Activated CD4-positive, alpha-beta memory T cell treated with anti-CD3 and anti-CD28 coated beads, Interleukin-2, amount 10 ng/mL, durations not matched to agents 7 days and 5 days (primary cell): ENCODE measurements around the gene VPS18. TPM values are rescaled to one million over a fixed set of nuclear protein-coding genes. Genes with fewer than 3 reads are reported as not detected.
A peak's percentile ranks its signal among the peaks of the same experiment; 100 is the strongest.

ENCODE experiments used
- CTCF ChIA-PET: fragments of 350-600 bp; sonication (Branson Sonifier 250); formaldehyde crosslinking; loops from one replicate; lab custom pipeline; 2021; ENCODE audit warnings: antibody characterized with exemption, inconsistent platforms; lab: Charles Lee
- POLR2A ChIA-PET: fragments of 350-600 bp; sonication (Branson Sonifier 250); formaldehyde crosslinking; loops from one replicate; lab custom pipeline; 2021; ENCODE audit warnings: antibody characterized with exemption; lab: Charles Lee
- DNase-seq: peaks from one replicate; pipeline ENCODE4 v3.0.0-alpha.2; 2020
- H3K27ac Mint-ChIP-seq: one replicate; pipeline ENCODE4 v1.8.0; 2021; ENCODE audit warnings: mild to moderate bottlenecking, mixed read lengths
- H3K27me3 Mint-ChIP-seq: one replicate; pipeline ENCODE4 v1.8.0; 2021; ENCODE audit warnings: mixed read lengths
- H3K36me3 Mint-ChIP-seq: one replicate; pipeline ENCODE4 v1.8.0; 2021; ENCODE audit warnings: low read depth, mixed read lengths
- H3K4me1 Mint-ChIP-seq: one replicate; pipeline ENCODE4 v1.8.0; 2021; ENCODE audit warnings: mixed read lengths
- H3K4me3 Mint-ChIP-seq: one replicate; pipeline ENCODE4 v1.8.0; 2021; ENCODE audit warnings: mild to moderate bottlenecking, mixed read lengths
- H3K9me3 Mint-ChIP-seq: one replicate; pipeline ENCODE4 v1.8.0; 2021; ENCODE audit warnings: mixed read lengths
- total RNA-seq, 2 experiments: library from RNA; stranded (reverse); gene quantifications; one replicate each; pipeline ENCODE4 v1.2.3, GENCODE V29; 2021

Gene VPS18
- total RNA-seq, 2 experiments from 2014 or later: 16.3 to 17.1 TPM

DNA sequence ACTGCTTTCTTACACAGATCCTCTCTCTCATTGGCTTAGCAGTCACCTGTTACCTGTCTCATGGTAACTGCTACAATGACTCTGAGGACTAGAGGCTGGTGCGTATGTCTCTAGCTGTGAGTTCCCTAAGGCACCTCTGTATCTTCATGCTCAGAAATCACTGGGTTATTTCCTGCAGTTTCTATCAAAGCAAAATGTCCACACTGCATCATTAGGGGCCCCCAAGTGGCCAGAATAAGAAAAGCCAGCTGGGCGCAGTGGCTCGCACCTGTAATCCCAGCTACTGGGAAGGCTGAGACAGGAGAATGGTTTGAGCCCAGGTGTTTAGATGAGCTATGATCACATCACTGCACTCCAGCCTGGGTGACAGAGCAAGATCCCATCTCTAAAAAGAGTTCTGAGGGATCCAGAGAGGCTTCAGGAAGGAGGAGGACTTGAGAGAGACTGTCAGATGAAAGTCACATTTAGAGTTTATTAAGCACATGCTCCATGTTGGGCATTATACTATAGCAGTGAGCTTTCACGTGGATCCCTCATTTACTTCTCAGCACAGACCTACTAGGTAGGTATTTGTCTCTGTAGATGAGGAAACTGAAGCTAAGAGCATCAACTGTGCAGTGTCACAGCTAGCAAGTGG, 2.3 kb upstream of the VPS18 start:
- Mint-ChIP-seq H3K9me3 (no peaks in the 10 kb centered on the region), H3K27ac (no peak overlapping the region), H3K27me3 (peaks cover 4% of the 10 kb centered on the region), H3K4me3 (no peak overlapping the region), H3K36me3 (peaks cover 13% of the 10 kb centered on the region), H3K4me1 (peaks cover 36% of the 10 kb centered on the region)
- POLR2A ChIA-PET: interaction anchor here (0.7 to 2.5 kb wide), 5 partner anchors 18 to 197 kb away, joined by 3 to 17 read pairs (median 4); partner anchors contain the start of genes RAD51 and RHOV
- CTCF ChIA-PET: interaction anchor here (0.5 to 6.3 kb wide), 19 partner anchors 8 to 339 kb away, joined by 3 to 216 read pairs (median 5); partner anchors contain the start of genes RAD51, RHOV and SPINT1
- DNase-seq: peak; percentile 41

DNA sequence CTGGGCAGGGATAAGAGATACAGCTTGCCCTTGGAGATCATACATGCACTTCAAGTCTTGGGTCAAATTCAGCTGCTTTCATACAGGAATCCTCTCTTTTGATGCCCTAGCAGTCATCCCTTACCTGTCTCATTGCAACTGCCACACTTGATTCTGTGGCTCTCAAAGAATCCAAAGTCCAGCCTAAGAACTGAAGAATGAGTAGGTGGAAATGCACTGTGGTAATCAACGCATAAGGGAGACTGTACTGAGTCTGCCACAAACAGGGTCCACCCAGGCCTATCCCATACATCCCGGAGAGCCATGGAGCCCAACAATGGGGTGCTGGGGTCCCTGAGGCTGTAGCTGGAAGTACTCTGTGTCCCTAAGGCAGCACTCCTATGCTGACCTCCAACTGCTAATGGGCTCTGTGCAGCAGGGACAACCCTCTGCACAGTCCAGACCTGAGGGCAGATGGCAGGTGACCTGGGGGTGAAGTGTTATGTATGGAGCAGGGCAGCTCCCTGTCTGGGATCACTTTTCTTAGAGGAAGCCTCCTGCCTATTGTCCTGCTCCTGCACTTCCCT, 1.7 kb upstream of the VPS18 start:
- no peak for DNase-seq
- no peak overlapping the region for H3K4me3 Mint-ChIP-seq
- CTCF ChIA-PET: interaction anchor here (0.5 to 6.3 kb wide), 18 partner anchors 10 to 340 kb away, joined by 3 to 216 read pairs (median 5); partner anchors contain the start of genes RAD51, RHOV and SPINT1
- no peak overlapping the region for H3K27ac Mint-ChIP-seq
- POLR2A ChIA-PET: interaction anchor here (0.7 to 2.5 kb wide), 5 partner anchors 19 to 198 kb away, joined by 3 to 17 read pairs (median 4); partner anchors contain the start of genes RAD51 and RHOV
- H3K27me3 Mint-ChIP-seq: peaks cover 4% of the 10 kb centered on the region
- H3K9me3 Mint-ChIP-seq: no peaks in the 10 kb centered on the region
- peaks cover 36% of the 10 kb centered on the region for H3K4me1 Mint-ChIP-seq
- peaks cover 17% of the 10 kb centered on the region for H3K36me3 Mint-ChIP-seq

DNA sequence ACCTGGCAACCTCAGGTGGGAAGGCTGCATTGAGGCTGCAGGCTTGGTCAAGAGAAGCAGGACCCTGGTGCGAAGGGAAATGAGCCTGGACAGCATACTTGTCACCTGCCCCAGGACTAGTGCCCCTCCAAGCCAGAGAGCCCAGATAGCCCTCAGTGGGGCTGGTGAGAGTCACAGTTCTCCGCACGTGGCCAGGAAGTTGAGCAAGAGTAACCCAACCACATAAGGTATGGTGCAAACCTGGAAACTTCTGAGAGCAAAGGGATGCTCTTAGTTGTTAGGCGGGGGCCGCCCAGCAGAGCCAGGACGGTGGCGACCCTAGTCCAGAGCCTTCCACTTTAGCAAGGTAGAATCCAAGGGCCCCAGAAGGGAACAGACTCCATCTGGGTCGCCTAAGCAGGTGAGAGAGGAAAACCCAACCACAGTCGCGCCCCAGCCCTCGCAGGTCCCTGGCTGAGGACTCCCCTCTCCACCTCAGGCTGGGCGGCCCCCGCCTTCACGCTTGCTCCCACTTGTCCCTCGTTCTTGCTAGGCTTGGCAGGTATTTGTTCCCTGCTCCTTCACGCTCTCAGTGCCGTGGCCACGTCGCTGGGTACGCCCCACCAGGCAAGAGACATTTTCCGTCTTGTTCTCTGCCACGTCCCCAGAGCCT, 1.1 kb upstream of the VPS18 start:
- Mint-ChIP-seq H3K4me1 (peaks cover 36% of the 10 kb centered on the region), H3K27ac (no peak overlapping the region), H3K4me3 (no peak overlapping the region), H3K9me3 (no peaks in the 10 kb centered on the region), H3K36me3 (peaks cover 17% of the 10 kb centered on the region), H3K27me3 (peaks cover 4% of the 10 kb centered on the region)
- ChIA-PET CTCF (interaction anchor here (1.4 to 6.3 kb wide), 12 partner anchors 8 to 214 kb away, joined by 5 to 216 read pairs (median 13); partner anchors contain the start of genes DNAJC17, RAD51, RHOV and ZFYVE19), POLR2A (interaction anchor here (1.9 to 3.0 kb wide), 3 partner anchors 35 to 324 kb away, joined by 11 to 51 read pairs (median 14); partner anchors contain the start of genes RPUSD2 and SPINT1)
- no peak for DNase-seq

DNA sequence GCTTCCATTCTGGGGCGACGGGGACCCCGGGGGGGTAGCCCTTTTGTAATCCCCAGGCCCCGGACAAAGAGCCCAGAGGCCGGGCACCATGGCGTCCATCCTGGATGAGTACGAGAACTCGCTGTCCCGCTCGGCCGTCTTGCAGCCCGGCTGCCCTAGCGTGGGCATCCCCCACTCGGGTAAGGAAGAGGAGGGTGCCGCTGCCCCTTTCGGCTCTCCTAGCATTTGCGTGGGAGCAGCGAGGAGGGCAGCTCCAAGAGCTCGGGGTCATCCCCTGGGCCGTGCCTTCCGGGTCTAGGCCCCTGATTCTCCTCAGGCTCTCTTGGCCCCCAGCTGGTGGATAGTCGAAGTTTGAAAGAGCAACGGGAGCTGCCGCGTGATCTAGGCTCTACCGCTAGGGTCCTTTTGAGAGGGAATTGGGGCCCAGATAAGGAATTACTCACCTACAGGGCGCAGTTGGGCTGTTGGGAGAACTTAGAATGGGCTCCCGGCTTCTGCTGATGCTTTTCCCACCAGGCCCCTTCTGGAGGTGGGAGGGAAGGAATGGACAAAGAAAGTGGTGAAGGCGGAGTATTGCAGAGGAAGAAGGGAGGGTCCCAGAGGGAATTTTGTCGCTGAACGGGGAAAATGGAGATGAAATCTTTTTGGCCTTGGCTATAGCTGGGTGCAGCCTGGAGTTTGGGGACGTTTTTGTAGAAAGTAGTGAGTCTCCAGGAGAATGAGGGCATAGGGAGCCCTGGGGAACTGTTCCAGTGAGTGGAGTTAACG, 615 bp downstream of the VPS18 start:
- DNase-seq: peak; percentile 66
- CTCF ChIA-PET: interaction anchor here (0.6 to 5.3 kb wide), 57 partner anchors 10 to 438 kb away, joined by 3 to 92 read pairs (median 4); partner anchors contain the start of genes CHAC1, CHP1, DNAJC17 and KNL1
- POLR2A ChIA-PET: interaction anchor here (0.7 to 3.2 kb wide), 21 partner anchors 11 to 438 kb away, joined by 3 to 51 read pairs (median 5); partner anchors contain the start of genes DNAJC17, INO80, NUSAP1 and OIP5
- Mint-ChIP-seq H3K4me1 (peaks cover 36% of the 10 kb centered on the region), H3K27ac (peak overlapping the region; percentile 93), H3K36me3 (peaks cover 31% of the 10 kb centered on the region), H3K9me3 (no peaks in the 10 kb centered on the region), H3K27me3 (peaks cover 4% of the 10 kb centered on the region), H3K4me3 (peak overlapping the region; percentile 97)

DNA sequence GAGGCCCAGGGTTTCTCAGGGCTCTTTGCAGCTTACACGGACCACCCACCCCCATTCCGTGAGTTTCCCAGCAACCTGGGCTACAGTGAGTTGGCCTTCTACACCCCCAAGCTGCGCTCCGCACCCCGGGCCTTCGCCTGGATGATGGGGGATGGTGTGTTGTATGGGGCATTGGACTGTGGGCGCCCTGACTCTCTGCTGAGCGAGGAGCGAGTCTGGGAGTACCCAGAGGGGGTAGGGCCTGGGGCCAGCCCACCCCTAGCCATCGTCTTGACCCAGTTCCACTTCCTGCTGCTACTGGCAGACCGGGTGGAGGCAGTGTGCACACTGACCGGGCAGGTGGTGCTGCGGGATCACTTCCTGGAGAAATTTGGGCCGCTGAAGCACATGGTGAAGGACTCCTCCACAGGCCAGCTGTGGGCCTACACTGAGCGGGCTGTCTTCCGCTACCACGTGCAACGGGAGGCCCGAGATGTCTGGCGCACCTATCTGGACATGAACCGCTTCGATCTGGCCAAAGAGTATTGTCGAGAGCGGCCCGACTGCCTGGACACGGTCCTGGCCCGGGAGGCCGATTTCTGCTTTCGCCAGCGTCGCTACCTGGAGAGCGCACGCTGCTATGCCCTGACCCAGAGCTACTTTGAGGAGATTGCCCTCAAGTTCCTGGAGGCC, 5.4 kb downstream of the VPS18 start:
- no peaks in the 10 kb centered on the region for H3K27me3 Mint-ChIP-seq
- no peak for DNase-seq
- H3K9me3 Mint-ChIP-seq: no peaks in the 10 kb centered on the region
- peaks cover 60% of the 10 kb centered on the region for H3K36me3 Mint-ChIP-seq
- H3K4me1 Mint-ChIP-seq: peaks cover 35% of the 10 kb centered on the region
- no peak overlapping the region for H3K27ac Mint-ChIP-seq
- POLR2A ChIA-PET: interaction anchor here (1.1 kb wide), 1 partner anchor 42 kb away, joined by 4 read pairs; no protein-coding TSS in a partner anchor
- CTCF ChIA-PET: interaction anchor here (0.6 to 2.2 kb wide), 2 partner anchors 31 to 107 kb away, joined by 5 to 6 read pairs; no protein-coding TSS in a partner anchor
- H3K4me3 Mint-ChIP-seq: no peak overlapping the region

DNA sequence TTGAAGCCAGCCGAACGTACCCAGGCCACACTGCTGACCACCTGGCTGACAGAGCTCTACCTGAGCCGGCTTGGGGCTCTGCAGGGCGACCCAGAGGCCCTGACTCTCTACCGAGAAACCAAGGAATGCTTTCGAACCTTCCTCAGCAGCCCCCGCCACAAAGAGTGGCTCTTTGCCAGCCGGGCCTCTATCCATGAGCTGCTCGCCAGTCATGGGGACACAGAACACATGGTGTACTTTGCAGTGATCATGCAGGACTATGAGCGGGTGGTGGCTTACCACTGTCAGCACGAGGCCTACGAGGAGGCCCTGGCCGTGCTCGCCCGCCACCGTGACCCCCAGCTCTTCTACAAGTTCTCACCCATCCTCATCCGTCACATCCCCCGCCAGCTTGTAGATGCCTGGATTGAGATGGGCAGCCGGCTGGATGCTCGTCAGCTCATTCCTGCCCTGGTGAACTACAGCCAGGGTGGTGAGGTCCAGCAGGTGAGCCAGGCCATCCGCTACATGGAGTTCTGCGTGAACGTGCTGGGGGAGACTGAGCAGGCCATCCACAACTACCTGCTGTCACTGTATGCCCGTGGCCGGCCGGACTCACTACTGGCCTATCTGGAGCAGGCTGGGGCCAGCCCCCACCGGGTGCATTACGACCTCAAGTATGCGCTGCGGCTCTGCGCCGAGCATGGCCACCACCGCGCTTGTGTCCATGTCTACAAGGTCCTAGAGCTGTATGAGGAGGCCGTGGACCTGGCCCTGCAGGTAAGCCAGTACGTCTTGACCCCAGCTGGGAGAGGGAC, 6.2 kb downstream of the VPS18 start:
- no peak overlapping the region for H3K27ac Mint-ChIP-seq
- no peaks in the 10 kb centered on the region for H3K27me3 Mint-ChIP-seq
- no peak overlapping the region for H3K4me3 Mint-ChIP-seq
- H3K9me3 Mint-ChIP-seq: no peaks in the 10 kb centered on the region
- CTCF ChIA-PET: interaction anchor here (0.6 to 2.2 kb wide), 2 partner anchors 31 to 108 kb away, joined by 5 to 6 read pairs; no protein-coding TSS in a partner anchor
- peaks cover 58% of the 10 kb centered on the region for H3K36me3 Mint-ChIP-seq
- POLR2A ChIA-PET: interaction anchor here (1.1 kb wide), 1 partner anchor 42 kb away, joined by 4 read pairs; no protein-coding TSS in a partner anchor
- no peak for DNase-seq
- H3K4me1 Mint-ChIP-seq: peaks cover 28% of the 10 kb centered on the region

DNA sequence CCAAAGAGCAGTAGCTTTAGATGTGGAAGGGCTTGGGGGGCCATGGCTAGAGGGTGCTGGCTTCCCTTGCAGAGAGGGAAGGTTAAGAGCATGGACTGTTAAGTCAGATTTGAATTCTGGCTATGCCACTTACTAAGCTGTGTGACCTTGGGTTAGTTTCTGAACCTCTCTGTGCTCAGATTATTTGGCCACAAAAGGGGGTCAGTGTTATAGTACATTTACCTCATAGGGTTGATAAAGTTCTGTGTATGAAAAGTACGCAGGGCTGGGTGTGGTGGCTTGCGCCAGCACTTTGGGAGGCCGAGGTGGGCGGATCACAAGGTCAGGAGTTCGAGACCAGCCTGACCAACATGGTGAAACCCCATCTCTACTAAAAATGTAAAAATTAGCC, 6.8 kb downstream of the VPS18 start:
- Mint-ChIP-seq H3K27ac (no peak overlapping the region), H3K4me1 (peaks cover 22% of the 10 kb centered on the region), H3K27me3 (no peaks in the 10 kb centered on the region), H3K9me3 (no peaks in the 10 kb centered on the region), H3K4me3 (no peak overlapping the region), H3K36me3 (peaks cover 55% of the 10 kb centered on the region)
- ChIA-PET CTCF (interaction anchor here (2.2 to 6.9 kb wide), 2 partner anchors 30 to 284 kb away, joined by 6 to 65 read pairs; no protein-coding TSS in a partner anchor), POLR2A (no interaction called here)
- no peak for DNase-seq

DNA sequence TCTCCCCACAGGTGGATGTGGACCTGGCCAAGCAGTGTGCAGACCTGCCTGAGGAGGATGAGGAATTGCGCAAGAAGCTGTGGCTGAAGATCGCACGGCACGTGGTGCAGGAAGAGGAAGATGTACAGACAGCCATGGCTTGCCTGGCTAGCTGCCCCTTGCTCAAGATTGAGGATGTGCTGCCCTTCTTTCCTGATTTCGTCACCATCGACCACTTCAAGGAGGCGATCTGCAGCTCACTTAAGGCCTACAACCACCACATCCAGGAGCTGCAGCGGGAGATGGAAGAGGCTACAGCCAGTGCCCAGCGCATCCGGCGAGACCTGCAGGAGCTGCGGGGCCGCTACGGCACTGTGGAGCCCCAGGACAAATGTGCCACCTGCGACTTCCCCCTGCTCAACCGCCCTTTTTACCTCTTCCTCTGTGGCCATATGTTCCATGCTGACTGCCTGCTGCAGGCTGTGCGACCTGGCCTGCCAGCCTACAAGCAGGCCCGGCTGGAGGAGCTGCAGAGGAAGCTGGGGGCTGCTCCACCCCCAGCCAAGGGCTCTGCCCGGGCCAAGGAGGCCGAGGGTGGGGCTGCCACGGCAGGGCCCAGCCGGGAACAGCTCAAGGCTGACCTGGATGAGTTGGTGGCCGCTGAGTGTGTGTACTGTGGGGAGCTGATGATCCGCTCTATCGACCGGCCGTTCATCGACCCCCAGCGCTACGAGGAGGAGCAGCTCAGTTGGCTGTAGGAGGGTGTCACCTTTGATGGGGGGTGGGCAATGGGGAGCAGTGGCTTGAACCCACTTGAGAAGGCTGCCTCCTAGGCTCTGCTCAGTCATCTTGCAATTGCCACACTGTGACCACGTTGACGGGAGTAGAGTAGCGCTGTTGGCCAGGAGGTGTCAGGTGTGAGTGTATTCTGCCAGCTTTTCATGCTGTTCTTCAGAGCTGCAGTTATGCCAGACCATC, 8.6 kb downstream of the VPS18 start:
- CTCF ChIA-PET: interaction anchor here (0.7 to 7.0 kb wide), 13 partner anchors 7 to 285 kb away, joined by 3 to 92 read pairs (median 6); partner anchors contain the start of genes INO80 and VPS18
- Mint-ChIP-seq H3K9me3 (no peaks in the 10 kb centered on the region), H3K4me3 (no peak overlapping the region), H3K4me1 (peaks cover 33% of the 10 kb centered on the region), H3K36me3 (peaks cover 48% of the 10 kb centered on the region), H3K27me3 (no peaks in the 10 kb centered on the region), H3K27ac (no peak overlapping the region)
- POLR2A ChIA-PET: interaction anchor here (0.6 to 6.7 kb wide), 5 partner anchors 8 to 720 kb away, joined by 3 to 34 read pairs (median 4); partner anchors contain the start of genes INO80 and VPS18
- DNase-seq: no peak

DNA sequence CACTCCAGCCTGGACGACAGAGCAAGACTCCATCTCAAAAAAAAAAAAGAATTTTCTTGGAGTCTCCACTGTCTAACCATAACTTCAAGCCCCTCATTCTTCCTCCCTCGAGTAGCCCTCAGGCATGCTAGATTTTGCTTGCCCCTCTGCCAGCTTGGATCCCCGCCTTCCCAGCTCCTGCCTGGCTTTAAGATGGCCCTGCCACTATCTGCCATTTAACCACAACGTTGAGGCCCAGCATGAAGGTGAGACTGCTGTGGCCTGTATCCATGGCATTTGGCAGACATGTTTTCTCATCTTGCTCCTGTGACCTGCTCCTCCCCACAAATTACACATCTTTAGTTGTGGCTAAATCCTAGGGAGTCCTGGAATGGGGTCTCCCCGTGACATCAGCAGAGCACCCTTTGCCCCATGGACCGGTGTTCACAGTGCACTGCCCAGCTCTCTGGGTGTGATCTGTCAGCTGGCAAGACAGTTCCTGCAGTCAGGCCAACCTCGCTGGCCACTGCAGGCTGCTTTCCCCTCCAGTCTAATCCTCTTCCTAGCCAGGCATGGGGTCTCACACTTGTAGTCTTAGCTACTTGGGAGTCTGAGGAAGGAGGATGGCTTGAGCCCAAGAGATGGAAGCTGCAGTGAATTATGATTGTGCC, 10.4 kb downstream of the VPS18 start:
- Mint-ChIP-seq H3K4me1 (peaks cover 36% of the 10 kb centered on the region), H3K27me3 (no peaks in the 10 kb centered on the region), H3K4me3 (no peak overlapping the region), H3K9me3 (no peaks in the 10 kb centered on the region), H3K27ac (no peak overlapping the region), H3K36me3 (peaks cover 36% of the 10 kb centered on the region)
- POLR2A ChIA-PET: interaction anchor here (0.7 to 6.7 kb wide), 3 partner anchors 10 to 47 kb away, joined by 3 to 34 read pairs (median 4); partner anchors contain the start of gene VPS18
- CTCF ChIA-PET: interaction anchor here (0.6 to 7.0 kb wide), 27 partner anchors 9 to 428 kb away, joined by 3 to 92 read pairs (median 6); partner anchors contain the start of genes CHAC1, DLL4, INO80 and NUSAP1
- DNase-seq: no peak
